ENCODE results near the gene CEP70.
A peak's percentile ranks its signal among the peaks of the same experiment; 100 is the strongest.
"Not testable (repeated sequence)": the region's sequence is repeated elsewhere in the genome, so short reads cannot be mapped to it uniquely, and the experiment has no call there.

The CEP70 gene

DNA sequence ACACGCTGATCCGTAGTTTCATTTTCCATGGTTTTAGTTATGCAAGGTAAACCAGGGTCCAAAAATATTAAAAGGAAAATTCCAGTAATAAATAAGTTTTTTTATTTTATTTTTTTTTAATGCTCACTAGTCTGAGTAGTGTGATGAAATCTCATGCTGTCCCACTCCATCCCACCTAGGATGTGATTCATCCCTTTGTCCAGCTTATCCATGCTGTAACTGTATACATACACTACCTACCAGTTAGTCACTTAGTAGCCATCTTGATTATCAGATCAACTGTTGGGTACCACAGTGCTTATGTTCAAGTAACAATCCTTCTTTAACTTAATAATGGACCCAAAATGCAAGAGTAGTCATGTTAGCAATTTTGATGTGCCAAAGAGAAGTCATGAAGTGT is 84.5 kb downstream of the CEP70 start:
- no peak for DNase-seq (ENCODE audit: low read depth)

GRCh38 chr3:138507524-138507923 is 86.5 kb downstream of the CEP70 start:
- DNase-seq (ENCODE audit: low read depth): no peak

GRCh38 chr3:138498991-138499390 is 95.1 kb downstream of the CEP70 start:
- DNase-seq (ENCODE audit: low read depth): no peak

DNA sequence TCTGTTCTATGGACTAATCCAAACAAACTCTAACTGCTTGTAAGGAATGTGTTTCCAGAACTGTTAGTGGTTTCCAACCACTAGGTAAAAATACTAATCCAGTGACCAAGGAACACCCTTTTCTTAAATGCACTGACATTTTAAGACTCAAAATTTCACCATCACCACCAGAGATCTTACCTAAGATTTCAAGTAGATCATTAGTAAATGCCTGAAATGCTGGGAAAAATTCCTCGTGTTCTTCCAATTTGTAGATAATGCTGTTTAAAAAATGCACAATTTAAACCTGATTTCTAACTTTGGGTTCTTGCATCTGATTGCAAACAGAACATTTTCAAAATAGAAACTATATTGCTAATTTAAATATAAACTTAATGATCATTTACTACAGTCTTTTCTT is 96.2 kb downstream of the CEP70 start:
- DNase-seq (ENCODE audit: low read depth): no peak

DNA sequence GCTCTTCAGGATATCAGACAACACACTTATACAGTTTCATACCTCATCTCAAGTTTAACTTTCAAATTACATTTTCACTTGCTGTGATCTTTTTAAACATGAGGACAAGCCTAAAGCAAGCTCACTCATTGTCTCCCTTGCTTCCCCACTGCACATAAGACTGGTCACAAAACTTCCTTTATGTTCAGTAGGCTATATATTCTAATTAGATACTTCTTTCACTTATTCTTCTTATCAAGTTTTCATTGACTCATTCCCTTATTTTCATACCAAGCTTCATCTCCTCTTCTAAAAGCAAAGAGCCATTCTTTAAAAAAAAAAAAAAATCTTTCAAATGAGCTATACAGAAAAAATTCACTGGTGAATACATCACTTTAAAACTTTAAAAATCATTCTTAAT is 97.0 kb downstream of the CEP70 start:
- no peak for DNase-seq (ENCODE audit: low read depth)

DNA sequence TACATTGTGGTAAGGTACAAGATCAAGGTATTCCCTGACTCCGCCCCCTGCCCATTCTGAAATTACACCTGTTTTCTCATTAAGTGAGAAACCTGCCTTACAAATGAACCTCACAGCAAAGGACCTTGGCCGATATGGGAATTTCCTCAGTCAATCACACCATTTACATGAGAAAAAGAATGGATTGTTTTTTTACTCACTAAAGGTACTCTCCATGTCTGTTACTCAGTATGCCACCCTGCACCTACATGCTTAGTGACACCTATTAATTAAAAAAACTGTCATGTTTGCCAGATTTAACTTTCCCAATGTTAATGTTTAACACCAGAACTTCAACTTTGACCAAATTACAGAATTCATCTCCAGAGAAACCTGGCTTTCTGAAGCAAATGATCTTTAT is 97.6 kb downstream of the CEP70 start:
- DNase-seq (ENCODE audit: low read depth): no peak

DNA sequence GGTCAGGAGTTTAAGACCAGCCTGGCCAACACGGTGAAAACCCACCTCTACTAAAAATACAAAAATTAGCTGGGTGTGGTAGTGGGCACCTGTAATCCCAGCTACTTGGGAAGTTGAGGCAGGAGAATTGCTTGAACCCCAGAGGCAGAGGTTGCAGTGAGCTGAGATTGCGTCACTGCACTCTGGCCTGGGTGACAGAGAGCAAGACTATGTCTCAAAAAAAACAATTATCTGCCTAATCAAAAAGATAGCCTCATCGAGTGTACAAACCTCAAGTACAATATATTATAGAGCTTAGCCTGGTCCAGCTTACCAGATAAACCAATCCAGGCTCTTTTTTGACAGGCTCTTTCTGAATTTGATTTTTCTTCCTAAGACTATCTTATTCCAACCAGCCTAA is 98.4 kb downstream of the CEP70 start:
- not testable (repeated sequence) for DNase-seq (ENCODE audit: low read depth)

DNA sequence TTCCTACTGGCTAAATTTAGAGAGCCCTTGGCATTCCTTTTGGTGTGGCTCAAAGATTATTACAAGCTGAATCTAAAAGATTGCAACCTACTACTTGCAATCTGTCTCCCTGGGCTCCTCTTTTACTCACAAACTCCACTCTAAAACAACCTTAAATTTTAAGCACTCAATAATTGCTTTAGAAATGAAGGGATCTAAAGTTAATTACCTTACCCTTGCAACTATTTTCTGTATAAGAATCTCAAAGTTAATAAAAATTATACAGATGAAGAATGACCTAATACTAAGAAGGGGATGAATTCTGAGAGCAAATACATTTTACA is 99.5 kb downstream of the CEP70 start:
- DNase-seq (ENCODE audit: low read depth): no peak

- DNase-seq (ENCODE audit: low read depth): peak; percentile 72
These were observed 100.1 kb downstream of the CEP70 start for GRCh38 chr3:138493804-138494606.

- no peak for DNase-seq (ENCODE audit: low read depth)
These were observed 100.9 kb downstream of the CEP70 start for GRCh38 chr3:138492980-138493675.

GRCh38 chr3:138491971-138492370 is 102.1 kb downstream of the CEP70 start:
- DNase-seq (ENCODE audit: low read depth): no peak

DNA sequence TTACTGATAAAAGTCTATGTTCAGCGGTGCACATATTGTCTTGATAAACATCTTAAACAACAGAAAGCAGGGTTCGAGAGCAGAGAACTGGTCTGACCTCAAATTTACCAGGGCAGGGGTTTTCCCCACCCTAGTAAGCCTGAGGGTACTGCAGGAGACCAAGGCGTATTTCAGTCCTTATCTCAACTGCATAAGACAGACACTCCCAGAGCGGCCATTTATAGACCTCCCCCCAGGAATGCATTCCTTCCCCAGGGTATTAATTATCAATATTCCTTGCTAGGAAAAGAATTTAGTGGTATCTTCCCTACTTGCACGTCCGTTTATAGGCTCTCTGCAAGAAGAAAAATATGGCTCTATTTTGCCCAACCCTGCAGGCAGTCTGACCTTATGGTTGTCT is 107.5 kb downstream of the CEP70 start:
- DNase-seq (ENCODE audit: low read depth): not testable (repeated sequence)

DNA sequence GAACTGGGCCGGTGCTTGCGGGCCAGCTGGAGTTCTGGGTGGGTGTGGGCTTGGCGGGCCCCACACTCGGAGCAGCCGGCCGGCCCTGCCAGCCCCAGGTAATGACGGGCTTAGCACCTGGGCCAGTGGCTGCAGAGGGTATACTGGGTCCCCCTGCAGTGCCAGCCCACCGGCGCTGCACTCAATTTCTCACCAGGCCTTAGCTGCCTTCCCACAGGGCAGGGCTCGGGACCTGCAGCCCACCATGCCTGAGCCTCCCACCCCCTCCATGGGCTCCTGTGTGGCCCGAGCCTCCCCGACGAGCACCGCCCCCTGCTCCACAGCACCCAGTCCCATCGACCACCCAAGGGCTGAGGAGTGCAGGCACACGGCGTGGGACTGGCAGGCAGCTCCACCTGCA is 109.4 kb downstream of the CEP70 start:
- not testable (repeated sequence) for DNase-seq (ENCODE audit: low read depth)

GRCh38 chr3:138479438-138479863 is 114.6 kb downstream of the CEP70 start:
- no peak for DNase-seq (ENCODE audit: low read depth)

DNA sequence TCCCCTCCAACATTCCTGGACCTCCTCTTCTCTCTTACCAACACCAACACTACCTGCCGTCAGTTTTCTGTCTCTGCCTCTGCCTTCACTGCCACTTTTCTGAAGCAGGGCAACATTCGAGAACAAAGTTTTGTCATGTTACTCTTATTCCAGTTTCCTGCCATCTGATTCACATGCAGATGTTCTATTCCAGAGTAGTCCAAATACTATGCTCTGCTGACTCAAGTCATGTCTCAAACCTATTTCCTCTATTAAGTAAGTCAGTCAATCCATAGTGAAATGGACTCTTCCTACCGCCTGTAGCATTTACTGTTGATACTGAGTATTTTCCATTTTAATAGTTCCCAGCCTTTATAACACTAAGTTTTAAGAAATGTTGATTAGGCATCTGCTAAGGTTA is 116.3 kb downstream of the CEP70 start:
- no peak for DNase-seq (ENCODE audit: low read depth)

DNA sequence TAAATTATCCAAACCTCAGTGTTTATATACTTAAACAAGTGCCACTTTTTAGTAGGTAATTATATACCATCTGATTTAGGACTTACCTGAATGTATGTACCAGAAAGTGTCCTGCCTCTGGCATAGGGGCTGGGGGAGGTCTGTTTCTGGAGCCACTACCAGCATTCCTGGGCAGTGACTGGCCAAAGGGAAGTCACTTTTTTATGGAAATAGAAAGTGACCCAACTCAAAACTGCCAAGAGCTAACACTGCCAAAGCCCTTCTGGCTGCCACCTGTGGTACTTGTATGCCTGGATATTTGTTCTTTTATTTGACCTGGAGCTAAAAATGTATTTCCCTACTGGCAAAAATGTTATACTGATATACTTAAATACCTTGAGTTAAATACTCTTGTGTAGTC is 116.9 kb downstream of the CEP70 start:
- DNase-seq (ENCODE audit: low read depth): no peak

DNA sequence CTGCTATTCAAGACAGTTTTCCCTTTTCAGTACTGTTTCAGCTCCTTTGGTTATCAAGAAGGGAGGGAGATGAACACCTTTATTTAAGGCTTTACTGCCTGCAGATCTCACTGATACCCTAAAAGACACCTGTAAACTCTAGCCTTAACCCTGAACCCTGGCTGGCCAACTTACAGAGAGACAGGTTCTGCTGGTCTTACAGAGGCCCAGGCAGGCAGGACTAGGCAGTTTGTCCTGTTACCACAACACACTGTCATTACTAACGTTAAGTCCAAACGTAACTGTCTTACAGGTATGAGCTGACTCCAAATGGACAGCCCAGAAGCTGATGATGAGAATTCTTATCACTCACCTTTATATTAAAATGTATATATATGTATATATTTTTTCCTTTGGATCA is 117.5 kb downstream of the CEP70 start:
- DNase-seq (ENCODE audit: low read depth): no peak

GRCh38 chr3:138474163-138474562 is 119.9 kb downstream of the CEP70 start:
- no peak for DNase-seq (ENCODE audit: low read depth)

- no peak for DNase-seq (ENCODE audit: low read depth)
These were observed 120.7 kb downstream of the CEP70 start for GRCh38 chr3:138473391-138473790.

GRCh38 chr3:138472141-138472825 is 121.8 kb downstream of the CEP70 start:
- DNase-seq (ENCODE audit: low read depth): no peak

GRCh38 chr3:138471481-138471880 is 122.6 kb downstream of the CEP70 start:
- no peak for DNase-seq (ENCODE audit: low read depth)

GRCh38 chr3:138470687-138471086 is 123.4 kb downstream of the CEP70 start:
- no peak for DNase-seq (ENCODE audit: low read depth)

DNA sequence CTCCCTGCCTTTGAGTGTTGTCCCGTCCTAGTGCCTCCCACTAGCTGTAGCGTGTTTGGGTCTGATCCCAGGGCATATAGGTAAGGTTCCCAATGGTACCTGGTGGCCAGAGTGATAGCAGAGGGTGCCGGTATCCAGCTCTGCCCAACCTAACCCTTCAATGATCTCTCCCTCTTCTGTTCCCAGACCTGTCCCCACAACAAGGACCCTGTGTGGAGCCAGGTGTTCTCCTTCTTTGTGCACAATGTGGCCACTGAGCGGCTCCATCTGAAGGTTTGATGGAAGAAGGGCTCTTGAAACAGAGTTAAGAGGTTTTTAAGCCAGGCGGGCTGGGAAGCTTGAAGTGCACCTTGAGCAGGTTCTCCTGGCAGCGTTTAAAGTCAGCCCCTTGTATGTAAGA is 124.2 kb downstream of the CEP70 start:
- no peak for DNase-seq (ENCODE audit: low read depth)

Measured in stromal cell of bone marrow (primary cell).